ENCODE measurements around the gene TENT5C. TPM values are rescaled to one million over a fixed set of nuclear protein-coding genes. Genes with fewer than 3 reads are reported as not detected.

The TENT5C gene
- total RNA-seq, 1 experiment from 2014 or later, result 1.4 TPM

GRCh38 chr1:117669572-117669971 lies 63.7 kb downstream of the TENT5C start:
- ATAC-seq (no peak), DNase-seq (ENCODE audit: low spot score) (no peak)
- Mint-ChIP-seq H3K27me3 (ENCODE audit: low read depth) (no peaks in the 10 kb centered on the region), H3K36me3 (no peaks in the 10 kb centered on the region), H3K4me3 (no peak overlapping the region), H3K27ac (no peak overlapping the region), H3K4me1 (peaks cover 16% of the 10 kb centered on the region), H3K9me3 (no peaks in the 10 kb centered on the region)
- no peak for TF ChIP-seq NFATC4 (CRISPR knock-in tag; IDR thresholded peaks at IDR 0.05)
- TF ChIP-seq ERG (CRISPR knock-in tag; IDR thresholded peaks at IDR 0.05), result no peak
- TF ChIP-seq ZNF121 (CRISPR knock-in tag; IDR thresholded peaks at IDR 0.05), result no peak
- no peak for TF ChIP-seq SMAD4 (CRISPR knock-in tag; IDR thresholded peaks at IDR 0.05)
- CTCF ChIA-PET, result no interaction called here
- POLR2A ChIA-PET, result no interaction called here

GRCh38 chr1:117670976-117671780 lies 65.3 kb downstream of the TENT5C start:
- Mint-ChIP-seq H3K27ac (no peak overlapping the region), H3K4me1 (peaks cover 16% of the 10 kb centered on the region), H3K36me3 (no peaks in the 10 kb centered on the region), H3K9me3 (no peaks in the 10 kb centered on the region), H3K4me3 (no peak overlapping the region), H3K27me3 (ENCODE audit: low read depth) (no peaks in the 10 kb centered on the region)
- ATAC-seq, result no peak
- ChIA-PET POLR2A (no interaction called here), CTCF (interaction anchor here (0.6 to 1.0 kb wide), 4 partner anchors 10 to 759 kb away, joined by 3 to 4 read pairs (median 4); no protein-coding TSS in a partner anchor)
- DNase-seq (ENCODE audit: low spot score), result no peak
- TF ChIP-seq SOX15 (CRISPR knock-in tag; IDR thresholded peaks at IDR 0.05) (no peak), TCF7 (CRISPR knock-in tag; IDR thresholded peaks at IDR 0.05; ENCODE audit: low read depth) (no peak), NR3C1 (CRISPR knock-in tag; conservative IDR thresholded peaks at IDR 0.05; ENCODE audit: low read depth) (no peak), RELA (CRISPR knock-in tag; IDR thresholded peaks at IDR 0.05; ENCODE audit: borderline replicate concordance) (no peak), ZNF138 (CRISPR knock-in tag; conservative IDR thresholded peaks at IDR 0.05) (no peak), PRRX2 (CRISPR knock-in tag; IDR thresholded peaks at IDR 0.05) (no peak), SMAD4 (CRISPR knock-in tag; IDR thresholded peaks at IDR 0.05) (no peak), ETV6 (CRISPR knock-in tag; IDR thresholded peaks at IDR 0.05) (no peak), JAZF1 (CRISPR knock-in tag; IDR thresholded peaks at IDR 0.05) (no peak), ATF2 (CRISPR knock-in tag; IDR thresholded peaks at IDR 0.05; ENCODE audit: borderline replicate concordance, low read depth) (no peak), EMX1 (CRISPR knock-in tag; IDR thresholded peaks at IDR 0.05) (no peak), GTF2I (CRISPR knock-in tag; conservative IDR thresholded peaks at IDR 0.05) (no peak)
- TF ChIP-seq, protein P1, sequence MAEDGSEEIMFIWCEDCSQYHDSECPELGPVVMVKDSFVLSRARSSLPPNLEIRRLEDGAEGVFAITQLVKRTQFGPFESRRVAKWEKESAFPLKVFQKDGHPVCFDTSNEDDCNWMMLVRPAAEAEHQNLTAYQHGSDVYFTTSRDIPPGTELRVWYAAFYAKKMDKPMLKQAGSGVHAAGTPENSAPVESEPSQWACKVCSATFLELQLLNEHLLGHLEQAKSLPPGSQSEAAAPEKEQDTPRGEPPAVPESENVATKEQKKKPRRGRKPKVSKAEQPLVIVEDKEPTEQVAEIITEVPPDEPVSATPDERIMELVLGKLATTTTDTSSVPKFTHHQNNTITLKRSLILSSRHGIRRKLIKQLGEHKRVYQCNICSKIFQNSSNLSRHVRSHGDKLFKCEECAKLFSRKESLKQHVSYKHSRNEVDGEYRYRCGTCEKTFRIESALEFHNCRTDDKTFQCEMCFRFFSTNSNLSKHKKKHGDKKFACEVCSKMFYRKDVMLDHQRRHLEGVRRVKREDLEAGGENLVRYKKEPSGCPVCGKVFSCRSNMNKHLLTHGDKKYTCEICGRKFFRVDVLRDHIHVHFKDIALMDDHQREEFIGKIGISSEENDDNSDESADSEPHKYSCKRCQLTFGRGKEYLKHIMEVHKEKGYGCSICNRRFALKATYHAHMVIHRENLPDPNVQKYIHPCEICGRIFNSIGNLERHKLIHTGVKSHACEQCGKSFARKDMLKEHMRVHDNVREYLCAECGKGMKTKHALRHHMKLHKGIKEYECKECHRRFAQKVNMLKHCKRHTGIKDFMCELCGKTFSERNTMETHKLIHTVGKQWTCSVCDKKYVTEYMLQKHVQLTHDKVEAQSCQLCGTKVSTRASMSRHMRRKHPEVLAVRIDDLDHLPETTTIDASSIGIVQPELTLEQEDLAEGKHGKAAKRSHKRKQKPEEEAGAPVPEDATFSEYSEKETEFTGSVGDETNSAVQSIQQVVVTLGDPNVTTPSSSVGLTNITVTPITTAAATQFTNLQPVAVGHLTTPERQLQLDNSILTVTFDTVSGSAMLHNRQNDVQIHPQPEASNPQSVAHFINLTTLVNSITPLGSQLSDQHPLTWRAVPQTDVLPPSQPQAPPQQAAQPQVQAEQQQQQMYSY (CRISPR knock-in tag; IDR thresholded peaks at IDR 0.05), result no peak
- TF ChIP-seq, protein P2, sequence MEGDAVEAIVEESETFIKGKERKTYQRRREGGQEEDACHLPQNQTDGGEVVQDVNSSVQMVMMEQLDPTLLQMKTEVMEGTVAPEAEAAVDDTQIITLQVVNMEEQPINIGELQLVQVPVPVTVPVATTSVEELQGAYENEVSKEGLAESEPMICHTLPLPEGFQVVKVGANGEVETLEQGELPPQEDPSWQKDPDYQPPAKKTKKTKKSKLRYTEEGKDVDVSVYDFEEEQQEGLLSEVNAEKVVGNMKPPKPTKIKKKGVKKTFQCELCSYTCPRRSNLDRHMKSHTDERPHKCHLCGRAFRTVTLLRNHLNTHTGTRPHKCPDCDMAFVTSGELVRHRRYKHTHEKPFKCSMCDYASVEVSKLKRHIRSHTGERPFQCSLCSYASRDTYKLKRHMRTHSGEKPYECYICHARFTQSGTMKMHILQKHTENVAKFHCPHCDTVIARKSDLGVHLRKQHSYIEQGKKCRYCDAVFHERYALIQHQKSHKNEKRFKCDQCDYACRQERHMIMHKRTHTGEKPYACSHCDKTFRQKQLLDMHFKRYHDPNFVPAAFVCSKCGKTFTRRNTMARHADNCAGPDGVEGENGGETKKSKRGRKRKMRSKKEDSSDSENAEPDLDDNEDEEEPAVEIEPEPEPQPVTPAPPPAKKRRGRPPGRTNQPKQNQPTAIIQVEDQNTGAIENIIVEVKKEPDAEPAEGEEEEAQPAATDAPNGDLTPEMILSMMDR (IDR thresholded peaks at IDR 0.05), result no peak
- TF ChIP-seq, protein P3, sequence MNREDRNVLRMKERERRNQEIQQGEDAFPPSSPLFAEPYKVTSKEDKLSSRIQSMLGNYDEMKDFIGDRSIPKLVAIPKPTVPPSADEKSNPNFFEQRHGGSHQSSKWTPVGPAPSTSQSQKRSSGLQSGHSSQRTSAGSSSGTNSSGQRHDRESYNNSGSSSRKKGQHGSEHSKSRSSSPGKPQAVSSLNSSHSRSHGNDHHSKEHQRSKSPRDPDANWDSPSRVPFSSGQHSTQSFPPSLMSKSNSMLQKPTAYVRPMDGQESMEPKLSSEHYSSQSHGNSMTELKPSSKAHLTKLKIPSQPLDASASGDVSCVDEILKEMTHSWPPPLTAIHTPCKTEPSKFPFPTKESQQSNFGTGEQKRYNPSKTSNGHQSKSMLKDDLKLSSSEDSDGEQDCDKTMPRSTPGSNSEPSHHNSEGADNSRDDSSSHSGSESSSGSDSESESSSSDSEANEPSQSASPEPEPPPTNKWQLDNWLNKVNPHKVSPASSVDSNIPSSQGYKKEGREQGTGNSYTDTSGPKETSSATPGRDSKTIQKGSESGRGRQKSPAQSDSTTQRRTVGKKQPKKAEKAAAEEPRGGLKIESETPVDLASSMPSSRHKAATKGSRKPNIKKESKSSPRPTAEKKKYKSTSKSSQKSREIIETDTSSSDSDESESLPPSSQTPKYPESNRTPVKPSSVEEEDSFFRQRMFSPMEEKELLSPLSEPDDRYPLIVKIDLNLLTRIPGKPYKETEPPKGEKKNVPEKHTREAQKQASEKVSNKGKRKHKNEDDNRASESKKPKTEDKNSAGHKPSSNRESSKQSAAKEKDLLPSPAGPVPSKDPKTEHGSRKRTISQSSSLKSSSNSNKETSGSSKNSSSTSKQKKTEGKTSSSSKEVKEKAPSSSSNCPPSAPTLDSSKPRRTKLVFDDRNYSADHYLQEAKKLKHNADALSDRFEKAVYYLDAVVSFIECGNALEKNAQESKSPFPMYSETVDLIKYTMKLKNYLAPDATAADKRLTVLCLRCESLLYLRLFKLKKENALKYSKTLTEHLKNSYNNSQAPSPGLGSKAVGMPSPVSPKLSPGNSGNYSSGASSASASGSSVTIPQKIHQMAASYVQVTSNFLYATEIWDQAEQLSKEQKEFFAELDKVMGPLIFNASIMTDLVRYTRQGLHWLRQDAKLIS (CRISPR knock-in tag; IDR thresholded peaks at IDR 0.05; ENCODE audit: borderline replicate concordance), result no peak
- TF ChIP-seq, protein P4, sequence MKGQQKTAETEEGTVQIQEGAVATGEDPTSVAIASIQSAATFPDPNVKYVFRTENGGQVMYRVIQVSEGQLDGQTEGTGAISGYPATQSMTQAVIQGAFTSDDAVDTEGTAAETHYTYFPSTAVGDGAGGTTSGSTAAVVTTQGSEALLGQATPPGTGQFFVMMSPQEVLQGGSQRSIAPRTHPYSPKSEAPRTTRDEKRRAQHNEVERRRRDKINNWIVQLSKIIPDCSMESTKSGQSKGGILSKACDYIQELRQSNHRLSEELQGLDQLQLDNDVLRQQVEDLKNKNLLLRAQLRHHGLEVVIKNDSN (CRISPR knock-in tag; IDR thresholded peaks at IDR 0.05), result no peak
